ENCODE results near the gene ZDHHC18.

ZDHHC18 gene

DNA sequence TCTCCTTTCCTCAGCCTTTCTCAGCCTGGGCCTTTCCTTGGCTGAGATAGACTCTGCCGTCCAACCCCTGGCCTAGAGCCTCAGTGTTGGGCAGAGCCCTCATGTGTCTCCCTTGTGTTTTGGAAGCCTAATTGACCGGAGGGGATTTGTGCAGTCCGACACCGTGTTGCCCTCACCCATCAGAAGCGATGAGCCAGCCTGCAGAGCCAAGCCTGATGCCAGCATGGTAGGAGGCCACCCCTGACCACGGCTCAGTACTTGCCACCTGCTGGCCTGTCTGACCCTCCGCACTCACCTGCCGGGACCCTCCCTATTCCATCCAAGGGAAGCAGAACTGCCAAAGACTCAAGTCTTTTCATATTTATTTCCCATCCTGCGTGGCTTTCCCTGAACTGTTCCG lies 27.1 kb downstream of the ZDHHC18 start:
- TF ChIP-seq, protein P1, sequence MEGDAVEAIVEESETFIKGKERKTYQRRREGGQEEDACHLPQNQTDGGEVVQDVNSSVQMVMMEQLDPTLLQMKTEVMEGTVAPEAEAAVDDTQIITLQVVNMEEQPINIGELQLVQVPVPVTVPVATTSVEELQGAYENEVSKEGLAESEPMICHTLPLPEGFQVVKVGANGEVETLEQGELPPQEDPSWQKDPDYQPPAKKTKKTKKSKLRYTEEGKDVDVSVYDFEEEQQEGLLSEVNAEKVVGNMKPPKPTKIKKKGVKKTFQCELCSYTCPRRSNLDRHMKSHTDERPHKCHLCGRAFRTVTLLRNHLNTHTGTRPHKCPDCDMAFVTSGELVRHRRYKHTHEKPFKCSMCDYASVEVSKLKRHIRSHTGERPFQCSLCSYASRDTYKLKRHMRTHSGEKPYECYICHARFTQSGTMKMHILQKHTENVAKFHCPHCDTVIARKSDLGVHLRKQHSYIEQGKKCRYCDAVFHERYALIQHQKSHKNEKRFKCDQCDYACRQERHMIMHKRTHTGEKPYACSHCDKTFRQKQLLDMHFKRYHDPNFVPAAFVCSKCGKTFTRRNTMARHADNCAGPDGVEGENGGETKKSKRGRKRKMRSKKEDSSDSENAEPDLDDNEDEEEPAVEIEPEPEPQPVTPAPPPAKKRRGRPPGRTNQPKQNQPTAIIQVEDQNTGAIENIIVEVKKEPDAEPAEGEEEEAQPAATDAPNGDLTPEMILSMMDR (IDR thresholded peaks at IDR 0.05): no peak

DNA sequence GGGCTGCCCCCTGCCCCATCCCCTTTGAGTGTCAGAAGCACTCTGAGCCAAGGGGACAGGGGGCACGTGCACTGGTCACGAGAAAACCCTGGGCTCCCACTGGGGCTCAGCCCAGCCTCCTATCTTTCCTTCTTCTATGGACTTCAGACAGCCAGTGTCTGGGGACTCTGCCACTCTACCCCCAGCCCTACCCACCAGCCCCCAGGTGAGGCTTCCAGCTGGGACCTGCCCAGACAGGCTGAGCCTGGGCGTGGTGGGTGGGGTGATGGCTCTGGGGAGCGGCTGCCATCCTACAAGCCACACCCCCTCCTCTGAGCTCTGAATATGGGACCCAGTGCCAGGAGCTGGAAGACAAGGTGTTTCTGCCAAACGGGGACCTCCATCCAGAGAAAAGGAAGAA lies 28.4 kb downstream of the ZDHHC18 start:
- TF ChIP-seq, protein P1 (IDR thresholded peaks at IDR 0.05): no peak

DNA sequence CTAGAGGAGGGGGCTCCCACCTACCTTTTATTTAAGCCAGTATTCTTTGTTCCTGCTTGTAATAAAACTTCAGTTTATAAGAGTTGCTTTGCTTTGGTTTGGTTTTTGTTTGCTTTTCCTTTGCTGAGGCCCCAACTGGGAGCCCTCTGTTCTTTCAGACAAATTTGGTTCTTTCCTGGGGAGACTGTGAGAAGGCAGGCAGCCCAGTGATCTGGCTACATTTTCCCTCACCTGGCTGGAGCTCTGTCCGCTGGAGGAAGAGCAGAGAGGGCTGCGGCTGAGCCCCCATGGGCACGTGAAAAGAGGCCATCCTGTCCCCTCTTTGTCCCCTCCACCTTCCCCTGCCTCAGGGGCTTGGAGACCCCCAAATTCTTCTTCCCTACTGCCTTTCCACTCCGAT lies 29.1 kb downstream of the ZDHHC18 start:
- TF ChIP-seq, protein P1 (IDR thresholded peaks at IDR 0.05): no peak

DNA sequence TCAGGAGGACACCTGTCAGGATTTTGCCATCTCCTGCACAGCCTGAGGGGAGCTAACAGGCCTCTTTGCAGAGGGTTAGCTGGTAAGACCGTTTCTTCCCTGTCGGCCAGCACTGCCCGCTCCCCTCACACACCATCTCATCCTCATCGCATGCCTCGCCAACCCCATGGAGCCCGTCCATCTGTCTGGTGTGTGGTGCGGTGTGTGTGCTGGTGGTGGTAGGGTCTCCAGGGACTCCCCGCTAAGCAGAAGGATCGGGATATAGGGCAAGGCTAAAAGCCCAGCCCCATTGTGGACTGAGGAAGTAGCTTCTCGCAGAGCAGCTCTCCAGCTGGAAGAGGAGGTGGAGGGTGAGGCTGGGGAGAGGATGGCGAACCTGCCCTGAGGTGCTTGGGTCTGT lies 29.7 kb downstream of the ZDHHC18 start:
- TF ChIP-seq, protein P1 (IDR thresholded peaks at IDR 0.05): no peak

DNA sequence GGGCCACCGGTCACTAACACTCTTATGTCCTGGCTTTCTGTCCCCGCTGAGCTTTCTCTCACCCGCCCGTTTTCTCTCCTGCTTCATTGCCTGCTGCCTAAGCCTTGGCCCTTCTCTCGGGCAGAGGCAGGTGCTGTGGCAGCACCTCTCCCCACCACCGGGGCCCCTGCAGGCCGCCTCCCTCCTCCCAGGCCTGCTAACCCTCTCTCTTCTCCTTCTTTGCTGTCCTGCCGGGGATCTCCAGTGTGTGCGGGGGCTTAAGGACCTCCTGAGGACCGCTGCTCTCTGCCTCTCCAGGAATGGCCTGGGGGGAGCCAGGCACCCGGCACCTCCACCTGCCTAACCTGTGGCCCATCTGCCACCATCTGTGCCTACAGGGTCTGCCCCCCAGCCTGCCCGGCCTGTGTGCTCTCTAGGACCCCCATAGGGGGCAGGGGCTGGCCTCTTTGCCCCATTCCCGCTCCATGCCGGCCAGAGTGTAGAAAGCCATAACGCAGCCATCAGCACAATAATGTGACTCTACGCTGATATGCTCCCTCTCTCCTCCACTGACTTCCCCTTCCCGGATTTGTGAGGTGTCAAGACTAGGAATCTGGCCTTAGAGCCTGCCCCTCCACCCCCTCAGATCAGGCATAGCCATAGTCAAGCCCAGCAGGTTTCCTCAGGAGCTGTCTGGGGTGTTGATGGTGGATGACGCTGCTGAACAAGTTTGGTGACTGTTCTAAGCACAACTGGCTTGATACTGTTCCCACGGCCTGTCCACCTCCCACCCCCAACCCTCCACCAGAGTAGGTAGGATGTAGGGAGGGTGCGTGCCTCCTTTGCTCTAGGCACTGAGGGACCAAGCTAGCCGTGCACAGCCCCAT lies 30.3 kb downstream of the ZDHHC18 start:
- TF ChIP-seq, protein P1 (IDR thresholded peaks at IDR 0.05): no peak

DNA sequence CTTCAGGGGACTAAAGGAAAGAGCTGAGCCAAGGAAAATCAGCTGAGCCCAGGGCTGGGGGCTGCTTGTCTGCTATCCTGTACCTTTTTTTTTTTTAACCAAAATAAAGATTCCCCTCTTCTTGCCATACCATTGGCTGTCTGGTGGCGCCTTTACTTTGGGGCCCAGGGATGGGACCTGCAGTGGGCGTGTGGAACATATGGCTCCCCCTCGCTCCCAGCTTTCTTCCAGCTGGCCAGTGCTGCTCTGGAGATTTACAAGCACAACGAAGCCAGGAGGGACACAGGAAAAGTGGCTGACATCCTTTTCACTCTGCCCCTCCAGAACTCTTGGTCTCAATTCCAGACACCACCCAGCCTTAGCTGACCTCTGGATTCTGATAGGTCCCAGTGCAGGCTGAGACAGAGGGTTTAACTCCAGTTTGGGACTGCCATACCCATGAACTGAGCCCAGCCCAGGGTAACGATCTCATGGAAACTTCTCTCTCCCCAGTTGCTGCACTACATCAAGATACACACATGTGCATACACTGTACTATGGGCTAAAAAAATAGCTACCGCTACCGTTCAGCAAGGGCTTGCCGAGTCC lies 31.1 kb downstream of the ZDHHC18 start:
- TF ChIP-seq, protein P1 (IDR thresholded peaks at IDR 0.05): no peak

DNA sequence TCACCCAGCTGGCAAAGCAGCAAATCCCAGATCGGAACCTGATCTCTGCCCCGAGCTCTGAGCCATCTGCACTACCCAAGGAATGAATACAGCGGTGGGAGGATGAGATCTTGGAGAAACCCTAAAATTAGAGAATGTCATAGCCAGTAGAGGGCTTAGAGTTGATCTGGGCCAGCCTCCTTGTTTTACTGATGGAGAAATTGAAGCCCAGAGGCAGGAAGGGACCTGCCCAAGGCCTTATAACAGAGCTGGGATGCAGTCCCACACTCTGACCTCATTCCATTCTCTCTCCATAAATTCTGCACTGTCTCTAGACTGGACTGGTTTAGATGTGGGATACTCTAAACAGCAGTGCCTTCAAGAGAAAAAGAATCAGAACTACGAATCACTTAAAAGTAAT lies 31.7 kb downstream of the ZDHHC18 start:
- TF ChIP-seq, protein P1 (IDR thresholded peaks at IDR 0.05): no peak
